Measurements from ENCODE around the gene PTCD1.

DNA sequence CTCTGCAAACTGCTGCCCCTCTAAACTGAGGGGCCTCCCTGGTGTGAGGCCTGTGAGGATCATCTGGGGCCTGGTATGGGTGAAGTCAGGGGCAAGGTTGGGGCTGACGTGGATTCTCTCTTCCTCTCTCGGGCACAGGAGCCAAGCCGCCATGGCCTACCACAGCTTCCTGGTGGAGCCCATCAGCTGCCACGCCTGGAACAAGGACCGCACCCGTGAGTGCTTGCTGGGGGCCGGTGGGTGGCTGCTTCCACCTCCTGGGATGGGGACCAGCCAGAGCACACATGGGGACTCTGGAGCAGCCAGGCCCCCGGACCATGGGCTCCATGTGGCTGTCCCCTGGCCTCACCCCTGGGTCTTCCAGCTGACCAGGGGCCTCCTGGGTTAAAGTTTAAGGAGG lies 53.0 kb downstream of the PTCD1 start:
- TF ChIP-seq, protein P1, sequence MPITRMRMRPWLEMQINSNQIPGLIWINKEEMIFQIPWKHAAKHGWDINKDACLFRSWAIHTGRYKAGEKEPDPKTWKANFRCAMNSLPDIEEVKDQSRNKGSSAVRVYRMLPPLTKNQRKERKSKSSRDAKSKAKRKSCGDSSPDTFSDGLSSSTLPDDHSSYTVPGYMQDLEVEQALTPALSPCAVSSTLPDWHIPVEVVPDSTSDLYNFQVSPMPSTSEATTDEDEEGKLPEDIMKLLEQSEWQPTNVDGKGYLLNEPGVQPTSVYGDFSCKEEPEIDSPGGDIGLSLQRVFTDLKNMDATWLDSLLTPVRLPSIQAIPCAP (CRISPR knock-in tag; IDR thresholded peaks at IDR 0.05), result no peak
- TF ChIP-seq NR1H2 (CRISPR knock-in tag; IDR thresholded peaks at IDR 0.05) (no peak), ZNF232 (CRISPR knock-in tag; IDR thresholded peaks at IDR 0.05) (no peak), TP53 (CRISPR knock-in tag; IDR thresholded peaks at IDR 0.05) (no peak), GABPB1 (CRISPR knock-in tag; IDR thresholded peaks at IDR 0.05) (no peak), CBFB (CRISPR knock-in tag; IDR thresholded peaks at IDR 0.05; ENCODE audit: low read depth) (no peak), ETV6 (CRISPR knock-in tag; IDR thresholded peaks at IDR 0.05) (no peak), NFE2L1 (CRISPR knock-in tag; IDR thresholded peaks at IDR 0.05) (no peak)
- TF ChIP-seq, protein P2, sequence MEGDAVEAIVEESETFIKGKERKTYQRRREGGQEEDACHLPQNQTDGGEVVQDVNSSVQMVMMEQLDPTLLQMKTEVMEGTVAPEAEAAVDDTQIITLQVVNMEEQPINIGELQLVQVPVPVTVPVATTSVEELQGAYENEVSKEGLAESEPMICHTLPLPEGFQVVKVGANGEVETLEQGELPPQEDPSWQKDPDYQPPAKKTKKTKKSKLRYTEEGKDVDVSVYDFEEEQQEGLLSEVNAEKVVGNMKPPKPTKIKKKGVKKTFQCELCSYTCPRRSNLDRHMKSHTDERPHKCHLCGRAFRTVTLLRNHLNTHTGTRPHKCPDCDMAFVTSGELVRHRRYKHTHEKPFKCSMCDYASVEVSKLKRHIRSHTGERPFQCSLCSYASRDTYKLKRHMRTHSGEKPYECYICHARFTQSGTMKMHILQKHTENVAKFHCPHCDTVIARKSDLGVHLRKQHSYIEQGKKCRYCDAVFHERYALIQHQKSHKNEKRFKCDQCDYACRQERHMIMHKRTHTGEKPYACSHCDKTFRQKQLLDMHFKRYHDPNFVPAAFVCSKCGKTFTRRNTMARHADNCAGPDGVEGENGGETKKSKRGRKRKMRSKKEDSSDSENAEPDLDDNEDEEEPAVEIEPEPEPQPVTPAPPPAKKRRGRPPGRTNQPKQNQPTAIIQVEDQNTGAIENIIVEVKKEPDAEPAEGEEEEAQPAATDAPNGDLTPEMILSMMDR (IDR thresholded peaks at IDR 0.05), result no peak
- TF ChIP-seq, protein P3, sequence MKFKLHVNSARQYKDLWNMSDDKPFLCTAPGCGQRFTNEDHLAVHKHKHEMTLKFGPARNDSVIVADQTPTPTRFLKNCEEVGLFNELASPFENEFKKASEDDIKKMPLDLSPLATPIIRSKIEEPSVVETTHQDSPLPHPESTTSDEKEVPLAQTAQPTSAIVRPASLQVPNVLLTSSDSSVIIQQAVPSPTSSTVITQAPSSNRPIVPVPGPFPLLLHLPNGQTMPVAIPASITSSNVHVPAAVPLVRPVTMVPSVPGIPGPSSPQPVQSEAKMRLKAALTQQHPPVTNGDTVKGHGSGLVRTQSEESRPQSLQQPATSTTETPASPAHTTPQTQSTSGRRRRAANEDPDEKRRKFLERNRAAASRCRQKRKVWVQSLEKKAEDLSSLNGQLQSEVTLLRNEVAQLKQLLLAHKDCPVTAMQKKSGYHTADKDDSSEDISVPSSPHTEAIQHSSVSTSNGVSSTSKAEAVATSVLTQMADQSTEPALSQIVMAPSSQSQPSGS (CRISPR knock-in tag; IDR thresholded peaks at IDR 0.05; ENCODE audit: borderline replicate concordance, low read depth), result no peak
- TF ChIP-seq, protein P4, sequence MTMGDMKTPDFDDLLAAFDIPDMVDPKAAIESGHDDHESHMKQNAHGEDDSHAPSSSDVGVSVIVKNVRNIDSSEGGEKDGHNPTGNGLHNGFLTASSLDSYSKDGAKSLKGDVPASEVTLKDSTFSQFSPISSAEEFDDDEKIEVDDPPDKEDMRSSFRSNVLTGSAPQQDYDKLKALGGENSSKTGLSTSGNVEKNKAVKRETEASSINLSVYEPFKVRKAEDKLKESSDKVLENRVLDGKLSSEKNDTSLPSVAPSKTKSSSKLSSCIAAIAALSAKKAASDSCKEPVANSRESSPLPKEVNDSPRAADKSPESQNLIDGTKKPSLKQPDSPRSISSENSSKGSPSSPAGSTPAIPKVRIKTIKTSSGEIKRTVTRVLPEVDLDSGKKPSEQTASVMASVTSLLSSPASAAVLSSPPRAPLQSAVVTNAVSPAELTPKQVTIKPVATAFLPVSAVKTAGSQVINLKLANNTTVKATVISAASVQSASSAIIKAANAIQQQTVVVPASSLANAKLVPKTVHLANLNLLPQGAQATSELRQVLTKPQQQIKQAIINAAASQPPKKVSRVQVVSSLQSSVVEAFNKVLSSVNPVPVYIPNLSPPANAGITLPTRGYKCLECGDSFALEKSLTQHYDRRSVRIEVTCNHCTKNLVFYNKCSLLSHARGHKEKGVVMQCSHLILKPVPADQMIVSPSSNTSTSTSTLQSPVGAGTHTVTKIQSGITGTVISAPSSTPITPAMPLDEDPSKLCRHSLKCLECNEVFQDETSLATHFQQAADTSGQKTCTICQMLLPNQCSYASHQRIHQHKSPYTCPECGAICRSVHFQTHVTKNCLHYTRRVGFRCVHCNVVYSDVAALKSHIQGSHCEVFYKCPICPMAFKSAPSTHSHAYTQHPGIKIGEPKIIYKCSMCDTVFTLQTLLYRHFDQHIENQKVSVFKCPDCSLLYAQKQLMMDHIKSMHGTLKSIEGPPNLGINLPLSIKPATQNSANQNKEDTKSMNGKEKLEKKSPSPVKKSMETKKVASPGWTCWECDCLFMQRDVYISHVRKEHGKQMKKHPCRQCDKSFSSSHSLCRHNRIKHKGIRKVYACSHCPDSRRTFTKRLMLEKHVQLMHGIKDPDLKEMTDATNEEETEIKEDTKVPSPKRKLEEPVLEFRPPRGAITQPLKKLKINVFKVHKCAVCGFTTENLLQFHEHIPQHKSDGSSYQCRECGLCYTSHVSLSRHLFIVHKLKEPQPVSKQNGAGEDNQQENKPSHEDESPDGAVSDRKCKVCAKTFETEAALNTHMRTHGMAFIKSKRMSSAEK (CRISPR knock-in tag; IDR thresholded peaks at IDR 0.05; ENCODE audit: borderline replicate concordance), result no peak

Data from WTC11 (cell line).